Rectal smooth muscle tissue (tissue), 1 donor: ENCODE measurements around the gene SPTBN5.

Experiments used
- H3K27ac ChIP-seq: one replicate; pipeline ENCODE4 v1.7.0; 2013; ENCODE audit warnings: low read depth, low read length, inconsistent platforms
- H3K27me3 ChIP-seq: one replicate; pipeline ENCODE4 v1.7.0; 2013; ENCODE audit warnings: low read length; ENCODE audit not compliant: control insufficient read depth, insufficient read depth
- H3K36me3 ChIP-seq: one replicate; pipeline ENCODE4 v1.7.0; 2013; ENCODE audit warnings: low read length; ENCODE audit not compliant: control insufficient read depth, insufficient read depth
- H3K4me1 ChIP-seq: one replicate; pipeline ENCODE4 v1.7.0; 2013; ENCODE audit warnings: low read length; ENCODE audit not compliant: control insufficient read depth, insufficient read depth
- H3K4me3 ChIP-seq: one replicate; pipeline ENCODE4 v1.7.0; 2013; ENCODE audit warnings: low read length
- H3K9ac ChIP-seq: one replicate; pipeline ENCODE4 v1.7.0; 2013; ENCODE audit warnings: low read length

Gene SPTBN5

GRCh38 chr15:41874736-41875135, 19.1 kb downstream of the SPTBN5 start:
- no peak overlapping the region for H3K9ac ChIP-seq
- H3K4me1 ChIP-seq, result no peaks in the 10 kb centered on the region
- H3K27ac ChIP-seq, result no peak overlapping the region
- H3K27me3 ChIP-seq, result no peaks in the 10 kb centered on the region
- H3K4me3 ChIP-seq, result no peak overlapping the region
- no peaks in the 10 kb centered on the region for H3K36me3 ChIP-seq

DNA sequence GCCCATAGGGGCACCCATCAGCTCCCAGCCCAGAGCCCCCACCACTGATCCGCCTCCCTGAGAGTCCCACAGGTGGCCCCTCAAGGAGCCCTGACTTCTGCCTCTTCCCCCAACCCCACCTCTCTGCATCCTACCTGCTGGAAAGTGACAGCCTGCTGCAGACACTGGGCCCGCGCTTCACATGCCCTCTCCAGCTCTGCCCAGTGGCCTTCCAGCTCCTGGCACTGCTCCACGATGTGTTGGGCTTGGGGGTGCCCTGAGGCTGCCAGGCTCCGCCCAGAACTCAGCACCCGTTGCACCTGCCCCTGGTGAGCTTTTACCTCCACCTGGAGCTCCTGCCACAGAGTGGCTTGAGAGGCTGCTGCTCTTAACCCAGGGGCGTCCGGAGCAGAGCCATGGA, 20.1 kb downstream of the SPTBN5 start:
- Histone ChIP-seq H3K27me3 (no peaks in the 10 kb centered on the region), H3K9ac (no peak overlapping the region), H3K4me3 (no peak overlapping the region), H3K27ac (no peak overlapping the region), H3K36me3 (no peaks in the 10 kb centered on the region), H3K4me1 (no peaks in the 10 kb centered on the region)

DNA sequence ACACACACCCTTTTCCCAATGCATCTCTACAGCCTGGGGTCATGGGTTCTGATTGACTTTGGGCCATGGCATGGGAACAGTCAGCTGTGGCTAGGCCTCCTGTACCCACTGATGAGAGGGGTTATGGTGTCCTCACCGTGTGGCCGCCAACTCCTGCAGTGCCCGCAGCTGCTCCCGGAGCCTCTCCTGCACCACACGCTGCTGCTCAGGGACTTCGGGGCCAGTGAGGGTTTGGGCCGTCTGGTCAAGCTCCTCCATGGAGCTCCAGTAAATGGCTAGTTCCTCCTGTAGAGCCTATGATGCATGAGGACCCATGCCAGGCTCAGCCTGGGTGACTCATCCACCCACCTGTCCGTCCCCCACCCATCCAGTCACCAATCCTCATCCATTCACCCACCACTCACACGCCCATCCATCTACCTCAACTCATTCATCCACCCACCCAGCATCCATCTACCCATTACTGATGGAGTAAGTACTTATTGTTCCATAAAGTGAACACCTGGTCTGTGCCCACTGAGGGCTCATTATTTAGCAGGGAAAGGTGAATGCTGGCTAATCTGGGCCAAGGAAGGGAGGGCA, 21.6 kb downstream of the SPTBN5 start:
- no peaks in the 10 kb centered on the region for H3K36me3 ChIP-seq
- H3K27ac ChIP-seq, result no peak overlapping the region
- H3K27me3 ChIP-seq, result no peaks in the 10 kb centered on the region

GRCh38 chr15:41871175-41871905, 22.5 kb downstream of the SPTBN5 start:
- Histone ChIP-seq H3K4me3 (no peak overlapping the region), H3K9ac (no peak overlapping the region), H3K36me3 (no peaks in the 10 kb centered on the region), H3K27ac (no peak overlapping the region), H3K27me3 (no peaks in the 10 kb centered on the region), H3K4me1 (no peaks in the 10 kb centered on the region)

More for the DNA sequence above, 21.6 kb downstream of the SPTBN5 start:
- H3K9ac ChIP-seq, result no peak overlapping the region
- no peak overlapping the region for H3K4me3 ChIP-seq
- no peaks in the 10 kb centered on the region for H3K4me1 ChIP-seq

DNA sequence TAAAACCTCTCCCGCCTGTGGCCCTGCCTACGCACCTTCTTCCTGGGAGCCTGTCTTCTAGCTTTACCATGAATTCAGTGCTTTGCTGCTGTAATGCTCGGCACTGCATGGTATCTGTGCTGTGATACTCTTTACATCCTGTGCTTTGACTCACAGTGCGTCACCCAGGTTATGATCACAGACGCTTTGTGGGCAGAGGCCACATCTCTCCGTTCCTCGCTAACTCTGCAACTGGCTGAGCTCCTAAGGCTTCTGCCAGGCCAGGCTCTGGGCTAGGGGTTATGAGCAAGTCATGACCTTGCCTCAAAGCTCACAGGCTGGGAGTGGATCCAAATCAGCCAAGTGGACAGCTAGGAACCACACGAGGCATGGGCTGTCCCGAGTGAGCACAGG, 23.2 kb downstream of the SPTBN5 start:
- Histone ChIP-seq H3K9ac (no peak overlapping the region), H3K27ac (no peak overlapping the region), H3K36me3 (no peaks in the 10 kb centered on the region), H3K27me3 (no peaks in the 10 kb centered on the region), H3K4me3 (no peak overlapping the region), H3K4me1 (no peaks in the 10 kb centered on the region)

GRCh38 chr15:41869770-41870688, 23.8 kb downstream of the SPTBN5 start:
- Histone ChIP-seq H3K4me3 (no peak overlapping the region), H3K36me3 (no peaks in the 10 kb centered on the region), H3K27me3 (no peaks in the 10 kb centered on the region), H3K4me1 (no peaks in the 10 kb centered on the region), H3K9ac (no peak overlapping the region), H3K27ac (no peak overlapping the region)

DNA sequence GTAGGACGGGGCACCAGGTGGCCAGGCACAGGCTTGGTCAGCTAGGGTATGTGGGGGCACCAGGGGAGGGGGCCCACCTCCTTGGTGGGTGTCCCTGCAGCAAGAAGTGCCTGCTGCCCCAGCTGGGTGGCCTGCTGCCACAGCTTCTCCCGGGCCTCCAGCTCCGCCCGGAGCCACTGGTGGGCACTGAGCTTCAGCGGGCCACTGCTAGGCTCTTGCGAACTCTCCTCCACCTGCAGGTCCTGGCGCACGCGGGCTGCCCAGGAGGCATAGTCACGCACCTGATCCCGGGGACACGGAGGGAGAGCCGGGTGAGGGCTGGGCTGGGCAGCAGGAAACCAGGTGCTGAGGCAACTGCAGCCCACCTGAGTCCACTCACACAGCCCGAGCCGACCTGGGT, 25.5 kb downstream of the SPTBN5 start:
- H3K4me3 ChIP-seq, result no peak overlapping the region
- H3K9ac ChIP-seq, result no peak overlapping the region
- H3K4me1 ChIP-seq, result no peaks in the 10 kb centered on the region
- no peak overlapping the region for H3K27ac ChIP-seq
- no peaks in the 10 kb centered on the region for H3K36me3 ChIP-seq
- no peaks in the 10 kb centered on the region for H3K27me3 ChIP-seq

GRCh38 chr15:41866872-41867579, 26.8 kb downstream of the SPTBN5 start:
- Histone ChIP-seq H3K9ac (no peak overlapping the region), H3K27me3 (no peaks in the 10 kb centered on the region), H3K4me1 (no peaks in the 10 kb centered on the region), H3K27ac (no peak overlapping the region), H3K36me3 (no peaks in the 10 kb centered on the region), H3K4me3 (no peak overlapping the region)

DNA sequence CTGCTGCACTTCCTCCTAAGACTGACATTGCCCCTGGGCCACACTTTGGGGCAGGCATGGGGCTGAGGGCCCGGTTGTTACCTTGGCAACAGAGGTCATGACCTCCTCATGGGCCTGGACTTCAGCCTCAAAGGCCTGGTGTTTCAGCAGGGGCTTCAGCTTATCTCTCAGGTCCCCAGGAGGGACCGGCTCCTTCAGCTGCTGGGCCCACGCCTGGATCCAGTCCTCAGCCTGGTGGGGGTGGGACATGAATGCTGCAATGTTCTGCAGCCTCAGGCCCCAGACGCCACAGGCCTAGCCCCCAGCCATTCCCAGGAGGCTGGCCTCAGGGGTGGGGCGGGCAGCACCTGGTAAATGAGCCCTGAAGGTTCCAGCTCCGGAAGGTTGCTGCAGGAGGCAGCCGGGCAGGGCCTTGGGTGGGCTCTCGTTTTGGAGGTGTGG, 27.6 kb downstream of the SPTBN5 start:
- Histone ChIP-seq H3K9ac (no peak overlapping the region), H3K27ac (no peak overlapping the region), H3K4me3 (no peak overlapping the region), H3K27me3 (no peaks in the 10 kb centered on the region), H3K4me1 (no peaks in the 10 kb centered on the region), H3K36me3 (no peaks in the 10 kb centered on the region)

DNA sequence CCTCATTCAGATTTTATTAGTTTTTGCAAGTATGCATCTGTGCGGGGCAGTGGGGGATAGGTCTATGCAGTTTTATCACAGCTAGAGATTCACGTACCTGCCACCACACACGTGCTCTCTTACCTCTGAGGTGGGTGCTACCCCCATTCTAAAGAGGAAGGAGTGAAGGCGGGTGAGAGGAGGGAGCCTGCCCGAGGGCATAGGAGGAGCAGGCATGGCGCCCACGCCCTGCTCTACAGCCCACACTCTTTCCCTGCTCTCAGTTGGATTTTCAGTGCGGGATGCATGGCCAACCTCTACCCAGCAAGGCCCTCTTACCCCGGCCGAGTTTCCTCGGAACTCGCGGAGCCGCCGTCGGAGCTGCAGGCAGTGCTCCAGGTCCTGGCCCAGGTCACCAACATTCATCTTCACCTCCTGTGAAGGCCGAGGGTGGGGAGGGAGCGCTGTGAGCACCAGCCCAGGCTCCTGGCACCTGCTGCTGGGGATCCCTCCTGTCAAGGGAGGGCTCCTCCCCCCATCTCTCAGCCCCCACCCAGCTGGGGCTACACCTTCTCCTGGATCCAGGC, 28.3 kb downstream of the SPTBN5 start:
- Histone ChIP-seq H3K4me1 (no peaks in the 10 kb centered on the region), H3K9ac (no peak overlapping the region), H3K4me3 (no peak overlapping the region), H3K27ac (no peak overlapping the region), H3K36me3 (no peaks in the 10 kb centered on the region), H3K27me3 (no peaks in the 10 kb centered on the region)

DNA sequence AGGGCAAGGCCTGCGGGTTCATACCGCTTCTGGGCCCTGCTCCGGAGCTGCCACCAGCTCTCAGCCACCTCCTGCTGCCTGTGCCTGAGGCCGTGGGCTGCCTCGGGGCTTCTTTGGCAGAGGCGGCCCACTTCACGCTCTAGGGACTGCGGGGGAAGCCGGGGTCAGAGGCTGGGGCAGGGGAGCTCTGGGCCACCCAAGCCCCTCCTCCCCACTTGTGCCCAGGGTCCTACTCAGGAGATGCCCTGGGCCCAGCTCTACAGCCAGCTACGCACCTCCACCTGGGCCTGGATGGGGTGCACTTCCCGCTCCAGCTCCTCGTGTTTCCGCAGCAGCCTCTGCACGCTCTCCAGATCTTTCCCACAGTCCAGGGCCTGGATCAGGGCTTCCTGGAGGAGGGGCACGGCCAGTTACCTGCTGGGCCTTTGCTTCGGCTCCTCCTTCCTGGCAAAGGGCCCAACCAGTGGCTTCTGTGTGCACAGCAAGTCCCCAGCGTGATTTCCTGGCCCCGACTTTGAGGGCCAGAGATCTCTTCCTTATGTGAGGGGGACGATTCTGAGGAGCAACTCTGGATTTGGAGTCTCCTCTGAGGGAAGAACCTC, 31.2 kb downstream of the SPTBN5 start:
- H3K4me3 ChIP-seq, result no peak overlapping the region
- H3K4me1 ChIP-seq, result no peaks in the 10 kb centered on the region
- no peak overlapping the region for H3K9ac ChIP-seq
- no peak overlapping the region for H3K27ac ChIP-seq
- no peaks in the 10 kb centered on the region for H3K27me3 ChIP-seq
- no peaks in the 10 kb centered on the region for H3K36me3 ChIP-seq
